HepG2 (cell line): ENCODE data around the gene LHB.
A peak's percentile ranks its signal among the peaks of the same experiment; 100 is the strongest.

Experiments
- NR2F2 ChIP-seq: IDR thresholded peaks from 2 replicates; pipeline ENCODE4 v1.6.1; 2012; ENCODE audit warnings: low read depth, inconsistent platforms, borderline replicate concordance
- POLR2AphosphoS2 ChIP-seq: IDR thresholded peaks from 2 replicates; pipeline ENCODE4 v1.6.1; 2011; ENCODE audit warnings: low read depth, low read length, improper control_type of control experiment
- ZNF543 ChIP-seq: sonication (generic); formaldehyde crosslinking; IDR thresholded peaks from 2 replicates; pipeline ENCODE4 v1.4.0; 2020; ENCODE audit warnings: mild to moderate bottlenecking, missing genetic modification reagents
- TF ChIP-seq, protein P1 (sequence below): sonication (generic); formaldehyde crosslinking; IDR thresholded peaks from 2 replicates; pipeline ENCODE4 v1.4.0; 2020; ENCODE audit warnings: missing genetic modification reagents
- TF ChIP-seq, protein P2 (sequence below): sonication (generic); formaldehyde crosslinking; IDR thresholded peaks from 2 replicates; pipeline ENCODE4 v1.8.1; 2022; ENCODE audit warnings: low read depth, mild to moderate bottlenecking, missing genetic modification reagents

DNA sequence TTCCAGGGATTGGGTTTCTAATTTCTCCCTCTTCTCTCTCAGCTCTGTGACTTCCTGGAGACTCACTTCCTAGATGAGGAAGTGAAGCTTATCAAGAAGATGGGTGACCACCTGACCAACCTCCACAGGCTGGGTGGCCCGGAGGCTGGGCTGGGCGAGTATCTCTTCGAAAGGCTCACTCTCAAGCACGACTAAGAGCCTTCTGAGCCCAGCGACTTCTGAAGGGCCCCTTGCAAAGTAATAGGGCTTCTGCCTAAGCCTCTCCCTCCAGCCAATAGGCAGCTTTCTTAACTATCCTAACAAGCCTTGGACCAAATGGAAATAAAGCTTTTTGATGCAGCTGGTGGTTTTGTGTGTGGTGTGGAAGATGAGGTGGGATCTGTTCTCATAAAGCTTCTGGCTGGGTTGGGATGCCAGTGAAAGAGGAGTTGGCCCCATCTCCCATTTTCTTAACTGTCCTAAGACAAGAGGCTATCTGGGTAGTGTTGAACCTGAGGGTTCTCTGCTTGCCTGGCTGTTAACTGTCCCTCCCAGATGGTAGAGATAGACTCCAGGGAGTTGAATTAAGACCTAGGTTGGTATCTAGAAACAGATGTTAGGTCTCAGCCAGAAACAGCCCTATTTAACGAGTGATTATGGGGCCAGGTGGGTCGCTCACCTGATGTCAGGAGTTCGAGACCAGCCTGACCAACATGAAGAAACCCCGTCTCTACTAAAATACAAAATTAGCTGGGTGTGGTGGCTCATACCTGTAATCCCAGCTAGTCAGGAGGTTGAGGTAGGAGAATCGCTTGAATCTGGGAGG is 50.1 kb downstream of the LHB start:
- TF ChIP-seq NR2F2 (no peak), POLR2AphosphoS2 (peak; percentile 24; the same call in 1 of the 2 replicates), ZNF543 (CRISPR knock-in tag) (no peak)
- TF ChIP-seq, protein P1, sequence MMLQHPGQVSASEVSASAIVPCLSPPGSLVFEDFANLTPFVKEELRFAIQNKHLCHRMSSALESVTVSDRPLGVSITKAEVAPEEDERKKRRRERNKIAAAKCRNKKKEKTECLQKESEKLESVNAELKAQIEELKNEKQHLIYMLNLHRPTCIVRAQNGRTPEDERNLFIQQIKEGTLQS (CRISPR knock-in tag): no peak
- TF ChIP-seq, protein P2, sequence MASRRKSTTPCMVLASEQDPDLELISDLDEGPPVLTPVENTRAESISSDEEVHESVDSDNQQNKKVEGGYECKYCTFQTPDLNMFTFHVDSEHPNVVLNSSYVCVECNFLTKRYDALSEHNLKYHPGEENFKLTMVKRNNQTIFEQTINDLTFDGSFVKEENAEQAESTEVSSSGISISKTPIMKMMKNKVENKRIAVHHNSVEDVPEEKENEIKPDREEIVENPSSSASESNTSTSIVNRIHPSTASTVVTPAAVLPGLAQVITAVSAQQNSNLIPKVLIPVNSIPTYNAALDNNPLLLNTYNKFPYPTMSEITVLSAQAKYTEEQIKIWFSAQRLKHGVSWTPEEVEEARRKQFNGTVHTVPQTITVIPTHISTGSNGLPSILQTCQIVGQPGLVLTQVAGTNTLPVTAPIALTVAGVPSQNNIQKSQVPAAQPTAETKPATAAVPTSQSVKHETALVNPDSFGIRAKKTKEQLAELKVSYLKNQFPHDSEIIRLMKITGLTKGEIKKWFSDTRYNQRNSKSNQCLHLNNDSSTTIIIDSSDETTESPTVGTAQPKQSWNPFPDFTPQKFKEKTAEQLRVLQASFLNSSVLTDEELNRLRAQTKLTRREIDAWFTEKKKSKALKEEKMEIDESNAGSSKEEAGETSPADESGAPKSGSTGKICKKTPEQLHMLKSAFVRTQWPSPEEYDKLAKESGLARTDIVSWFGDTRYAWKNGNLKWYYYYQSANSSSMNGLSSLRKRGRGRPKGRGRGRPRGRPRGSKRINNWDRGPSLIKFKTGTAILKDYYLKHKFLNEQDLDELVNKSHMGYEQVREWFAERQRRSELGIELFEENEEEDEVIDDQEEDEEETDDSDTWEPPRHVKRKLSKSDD (CRISPR knock-in tag): no peak
